Measurements from ENCODE around the gene HADHA.
"Not testable (repeated sequence)": the region's sequence is repeated elsewhere in the genome, so short reads cannot be mapped to it uniquely, and the experiment has no call there.

HADHA gene

DNA sequence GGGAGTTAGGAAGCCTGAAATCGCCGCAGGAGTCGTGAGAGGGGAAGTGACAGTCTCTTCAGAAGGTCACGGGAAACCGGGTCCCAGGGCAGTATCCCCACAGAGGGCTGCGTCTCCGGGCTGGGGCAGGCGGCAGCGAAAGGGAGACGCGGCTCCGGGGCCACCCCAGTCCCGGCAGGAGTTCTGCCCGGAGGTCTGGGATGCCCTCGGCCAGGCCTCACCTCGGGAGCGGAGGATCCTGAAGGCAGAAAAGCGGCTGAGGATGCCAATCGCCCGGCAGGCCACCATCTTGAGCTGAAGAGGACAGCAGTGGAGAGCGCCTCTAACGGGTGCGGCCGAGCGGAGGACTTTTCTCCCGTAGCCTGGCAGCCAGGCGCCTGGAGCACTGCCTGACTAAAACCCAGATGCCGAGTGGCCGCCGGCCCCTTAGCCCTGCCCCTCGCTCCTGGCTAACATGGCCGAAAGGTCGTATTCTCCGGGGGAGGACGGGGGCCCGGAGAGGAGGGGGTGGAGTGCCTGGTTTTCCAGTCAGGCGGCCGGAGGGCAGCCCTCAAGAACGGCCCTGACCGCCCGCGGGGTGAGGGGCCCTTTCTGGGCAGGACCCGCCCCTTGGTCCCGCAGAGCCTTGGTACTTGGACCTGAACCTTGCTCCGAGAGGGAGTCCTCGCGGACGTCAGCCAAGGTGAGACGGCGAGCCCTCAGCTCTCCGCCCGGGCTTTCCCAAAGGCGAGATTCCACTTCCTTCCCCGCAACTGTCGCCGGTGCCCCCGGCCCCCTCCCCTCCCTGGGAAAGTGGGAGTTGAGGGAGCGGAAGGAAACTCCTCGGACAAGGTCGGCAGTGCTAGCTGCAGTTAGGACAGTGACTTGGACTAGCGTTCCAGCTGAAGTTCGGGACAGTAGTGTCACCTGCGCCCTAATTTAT lies at the start of gene HADHA, which contains the start of gene HADHB:
TSS of gene HADHA (minus strand) at position 324 of the 922 bp plus-strand sequence. CDS start at position 288, 36 bp downstream.
TSS of gene HADHB (plus strand) at position 631 of the 922 bp plus-strand sequence. CDS start 9,316 bp downstream, outside the sequence.
- H3K4me3 ChIP-seq (ENCODE audit: low read depth, low read length): peak within 1 kb of the TSS; percentile 99
- peak; percentile 58 for DNase-seq (ENCODE audit: low read depth)

DNA sequence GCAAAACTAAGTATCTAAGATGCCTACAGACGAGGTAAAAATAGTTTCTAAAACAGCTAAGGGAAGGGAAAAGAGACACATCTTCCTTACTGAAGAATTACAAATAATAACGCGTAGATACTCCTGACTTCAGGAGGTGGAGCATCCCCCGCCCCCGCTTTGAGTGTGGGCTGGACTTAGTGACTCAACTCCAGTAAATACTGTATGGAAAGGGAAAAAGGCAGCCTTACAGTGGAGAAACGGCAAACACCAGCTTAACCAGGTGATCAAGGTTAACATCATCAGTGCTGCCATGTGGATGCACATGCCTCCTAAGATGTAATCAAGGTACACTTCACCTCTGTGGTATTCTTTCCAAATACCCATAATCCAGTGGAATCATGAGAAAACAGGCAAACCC lies 48.2 kb upstream of the HADHA start:
- H3K4me3 ChIP-seq (ENCODE audit: low read depth, low read length): no peak overlapping the region
- no peak for DNase-seq (ENCODE audit: low read depth)

DNA sequence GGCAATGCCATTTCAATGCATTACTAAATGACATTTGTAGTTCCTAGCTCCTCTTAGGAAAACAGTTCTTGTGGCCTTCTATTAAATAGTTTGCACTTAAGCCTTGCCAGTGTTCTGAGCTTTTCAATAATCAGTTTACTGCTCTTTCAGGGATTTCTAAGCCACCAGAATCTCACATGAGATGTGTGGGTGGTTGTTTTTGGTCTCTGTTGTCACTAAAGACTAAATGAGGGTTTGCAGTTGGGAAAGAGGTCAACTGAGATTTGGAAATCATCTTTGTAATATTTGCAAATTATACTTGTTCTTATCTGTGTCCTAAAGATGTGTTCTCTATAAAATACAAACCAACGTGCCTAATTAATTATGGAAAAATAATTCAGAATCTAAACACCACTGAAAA lies 45.6 kb upstream of the HADHA start:
- H3K4me3 ChIP-seq (ENCODE audit: low read depth, low read length): no peak overlapping the region
- no peak for DNase-seq (ENCODE audit: low read depth)

DNA sequence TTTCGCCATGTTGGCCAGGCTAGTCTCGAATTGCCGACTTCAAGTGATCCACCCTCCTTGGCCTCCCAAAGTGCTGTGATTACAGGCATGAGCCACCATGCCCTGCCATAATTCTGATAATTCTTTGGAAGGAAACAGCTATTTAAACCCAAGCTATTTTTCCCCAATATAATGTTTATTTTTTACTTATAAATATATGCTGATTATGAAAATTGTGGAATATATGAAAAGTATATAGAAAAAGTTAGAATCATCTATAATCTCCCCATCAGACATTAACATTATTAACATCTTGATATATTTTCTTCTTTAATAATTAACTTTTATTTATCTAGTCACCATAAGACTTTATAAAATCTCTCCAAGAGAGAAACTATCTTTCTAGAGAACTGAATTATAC lies 41.5 kb upstream of the HADHA start:
- no peak overlapping the region for H3K4me3 ChIP-seq (ENCODE audit: low read depth, low read length)
- DNase-seq (ENCODE audit: low read depth): no peak

DNA sequence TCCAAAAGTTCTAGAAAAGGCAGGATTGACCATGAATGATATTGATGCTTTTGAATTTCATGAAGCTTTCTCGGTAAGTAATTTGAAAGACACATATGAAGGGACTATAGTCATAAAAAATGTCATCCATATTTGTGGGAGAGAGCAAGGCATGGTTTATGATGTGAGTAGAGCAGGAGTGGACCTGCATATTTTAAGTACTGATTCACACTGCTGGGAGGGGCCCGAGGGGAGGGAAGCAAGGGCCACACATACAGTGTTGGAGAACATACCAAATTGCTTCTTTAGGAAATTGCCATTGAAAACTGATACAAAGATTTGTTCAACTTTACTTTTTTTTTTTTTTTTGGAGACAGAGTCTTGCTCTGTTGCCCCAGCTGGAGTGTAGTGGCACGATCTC lies 39.7 kb upstream of the HADHA start:
- H3K4me3 ChIP-seq (ENCODE audit: low read depth, low read length): no peak overlapping the region
- no peak for DNase-seq (ENCODE audit: low read depth)

DNA sequence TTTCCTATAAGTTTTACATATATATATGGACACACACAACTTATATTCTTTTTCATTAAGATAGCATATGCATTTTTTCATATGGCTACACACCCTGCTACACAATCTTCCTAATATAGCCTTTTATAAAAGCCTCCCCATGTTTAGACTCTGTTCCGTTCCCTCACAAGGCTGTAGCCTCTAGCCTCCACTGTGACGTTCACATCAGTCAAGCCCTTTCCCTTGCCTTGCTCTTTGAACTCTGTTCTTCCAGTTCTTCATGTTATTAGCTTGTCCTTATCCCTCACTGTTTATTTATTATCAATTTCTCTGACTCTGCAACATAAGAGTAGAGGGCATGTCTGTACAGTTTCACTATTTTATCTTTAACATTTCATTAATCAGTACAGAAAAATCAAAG lies 39.2 kb upstream of the HADHA start:
- no peak overlapping the region for H3K4me3 ChIP-seq (ENCODE audit: low read depth, low read length)
- DNase-seq (ENCODE audit: low read depth): no peak

DNA sequence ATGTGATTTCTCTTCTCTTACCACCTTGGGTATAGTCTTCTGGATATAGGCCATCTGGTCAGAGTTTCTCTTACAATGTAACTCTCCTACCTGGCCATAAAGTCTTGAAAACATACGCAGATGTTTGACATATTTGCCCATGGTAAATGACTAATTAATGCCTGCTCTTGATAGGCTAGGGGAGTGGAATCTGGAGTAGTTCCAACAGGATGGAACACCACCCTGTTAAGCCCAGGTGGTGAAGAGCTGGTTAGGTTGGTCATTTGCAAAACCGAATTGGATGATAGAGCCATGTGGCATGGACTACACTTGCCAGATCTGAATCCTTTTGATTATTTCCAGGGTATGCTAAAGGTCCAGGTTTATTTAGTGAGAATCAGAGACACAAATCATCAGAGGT lies 36.8 kb upstream of the HADHA start:
- no peak overlapping the region for H3K4me3 ChIP-seq (ENCODE audit: low read depth, low read length)

DNA sequence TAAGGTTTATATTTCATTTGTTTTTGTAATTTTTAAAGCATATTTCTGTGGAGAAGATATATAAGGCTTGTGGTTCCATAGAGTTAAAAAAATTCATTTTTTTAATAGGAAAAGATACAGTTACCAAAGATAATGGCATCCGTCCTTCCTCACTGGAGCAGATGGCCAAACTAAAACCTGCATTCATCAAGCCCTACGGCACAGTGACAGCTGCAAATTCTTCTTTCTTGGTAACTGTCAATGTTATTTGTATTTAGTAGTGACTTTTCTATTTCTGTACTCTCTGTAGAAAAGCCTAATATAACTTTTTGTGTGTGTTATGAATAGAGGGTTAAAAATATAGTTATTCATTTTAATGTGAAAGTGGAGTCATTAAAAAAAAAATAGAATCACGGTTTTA lies 35.5 kb upstream of the HADHA start:
- H3K4me3 ChIP-seq (ENCODE audit: low read depth, low read length): no peak overlapping the region
- no peak for DNase-seq (ENCODE audit: low read depth)

More for the DNA sequence above, 36.8 kb upstream of the HADHA start:
- no peak for DNase-seq (ENCODE audit: low read depth)

DNA sequence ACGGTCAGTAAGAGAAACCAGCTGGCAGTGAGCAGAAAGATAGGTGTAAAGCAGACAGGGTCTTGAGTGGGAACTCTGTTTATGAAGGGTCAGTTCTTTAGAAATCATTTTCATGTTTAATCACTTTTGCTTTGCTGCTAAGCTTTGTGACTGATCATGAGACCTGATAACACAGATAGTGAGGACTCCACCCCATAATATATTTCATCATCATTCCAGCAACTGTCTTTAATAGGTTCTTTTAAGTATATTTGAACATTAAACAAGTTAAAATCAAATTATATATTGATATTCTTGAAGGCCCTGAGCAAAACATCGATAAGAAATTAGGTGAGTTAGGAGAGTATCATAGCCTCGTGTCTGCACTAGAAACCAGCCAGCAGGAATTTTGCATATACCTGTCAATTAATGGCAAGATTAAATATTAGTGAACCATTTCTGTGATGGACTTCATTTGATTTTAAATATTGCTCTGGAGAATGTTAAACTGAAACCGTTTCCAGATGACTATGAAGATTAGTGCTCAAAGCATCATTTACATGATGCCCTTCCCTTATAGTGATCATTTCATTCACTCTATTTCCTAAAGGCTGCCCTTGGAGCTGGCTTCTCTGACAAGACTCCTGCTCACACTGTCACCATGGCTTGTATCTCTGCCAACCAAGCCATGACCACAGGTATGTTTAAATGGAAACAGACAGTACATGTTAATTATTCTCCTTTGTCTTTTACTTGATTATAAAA lies 32.2 kb upstream of the HADHA start:
- DNase-seq (ENCODE audit: low read depth): no peak

DNA sequence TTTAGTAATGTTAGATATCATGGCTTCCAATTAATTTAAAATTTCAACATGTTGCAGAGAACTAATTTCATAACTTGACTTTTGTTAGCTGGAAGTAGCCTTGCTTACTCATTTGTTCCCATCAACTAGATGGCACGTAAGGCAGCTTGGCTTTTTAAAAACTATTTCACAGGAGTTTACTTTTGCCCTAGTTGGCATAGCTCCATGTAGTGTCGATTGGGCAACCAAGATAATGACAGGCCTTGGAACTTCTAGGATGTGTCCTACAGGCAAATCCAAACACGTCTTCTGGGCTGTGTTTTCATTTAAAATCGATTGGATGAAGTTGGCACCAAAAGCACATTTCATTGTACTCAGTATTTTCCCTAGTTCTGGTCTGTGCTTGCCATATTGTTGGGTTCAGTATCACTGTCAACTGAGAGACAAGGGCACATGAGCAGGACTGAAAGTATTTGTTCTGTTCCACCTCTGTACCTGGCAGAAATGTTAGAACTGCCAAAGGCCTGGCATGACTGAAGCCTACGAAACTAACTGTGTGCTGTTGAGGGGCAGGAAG lies 29.7 kb upstream of the HADHA start:
- no peak overlapping the region for H3K4me3 ChIP-seq (ENCODE audit: low read depth, low read length)
- peak; percentile 79 for DNase-seq (ENCODE audit: low read depth)

More for the DNA sequence above, 32.2 kb upstream of the HADHA start:
- no peak overlapping the region for H3K4me3 ChIP-seq (ENCODE audit: low read depth, low read length)

DNA sequence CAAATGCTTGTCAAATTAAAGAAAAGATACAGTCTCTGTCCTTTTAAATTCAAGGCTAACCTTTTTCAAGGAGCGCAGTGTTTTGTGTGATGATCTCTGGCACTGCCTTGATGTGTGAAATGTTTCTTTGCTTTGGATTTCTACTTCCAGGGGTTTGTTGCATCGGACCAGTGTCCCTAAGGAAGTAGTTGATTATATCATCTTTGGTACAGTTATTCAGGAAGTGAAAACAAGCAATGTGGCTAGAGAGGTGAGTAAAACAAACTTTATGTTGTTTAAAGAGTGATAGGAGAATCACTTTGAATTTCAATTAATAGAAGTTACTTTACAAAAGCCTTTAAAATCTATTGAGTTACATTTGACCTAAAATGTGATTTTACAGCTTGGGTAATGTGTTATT lies 29.1 kb upstream of the HADHA start:
- peak; percentile 9 for DNase-seq (ENCODE audit: low read depth)
- H3K4me3 ChIP-seq (ENCODE audit: low read depth, low read length): no peak overlapping the region

DNA sequence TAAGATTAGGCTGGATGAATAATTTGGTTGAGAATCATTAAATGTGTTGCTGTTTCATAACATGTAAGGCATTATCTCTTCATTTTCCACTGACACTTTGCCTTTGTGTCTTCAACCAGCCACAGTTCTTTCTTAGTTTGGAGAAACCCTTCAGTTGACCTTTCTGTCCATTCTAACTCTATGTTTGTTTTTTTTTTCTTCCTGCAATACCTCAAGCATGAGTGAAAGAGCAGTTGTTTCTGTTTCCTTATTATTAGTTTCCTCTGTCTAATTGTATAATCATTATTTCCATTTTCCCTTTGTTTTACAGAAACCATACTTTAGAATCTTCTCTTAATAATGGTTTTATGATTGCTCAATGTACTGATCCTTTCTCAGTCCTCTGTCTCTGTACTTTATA lies 25.9 kb upstream of the HADHA start:
- H3K4me3 ChIP-seq (ENCODE audit: low read depth, low read length): no peak overlapping the region
- DNase-seq (ENCODE audit: low read depth): no peak

DNA sequence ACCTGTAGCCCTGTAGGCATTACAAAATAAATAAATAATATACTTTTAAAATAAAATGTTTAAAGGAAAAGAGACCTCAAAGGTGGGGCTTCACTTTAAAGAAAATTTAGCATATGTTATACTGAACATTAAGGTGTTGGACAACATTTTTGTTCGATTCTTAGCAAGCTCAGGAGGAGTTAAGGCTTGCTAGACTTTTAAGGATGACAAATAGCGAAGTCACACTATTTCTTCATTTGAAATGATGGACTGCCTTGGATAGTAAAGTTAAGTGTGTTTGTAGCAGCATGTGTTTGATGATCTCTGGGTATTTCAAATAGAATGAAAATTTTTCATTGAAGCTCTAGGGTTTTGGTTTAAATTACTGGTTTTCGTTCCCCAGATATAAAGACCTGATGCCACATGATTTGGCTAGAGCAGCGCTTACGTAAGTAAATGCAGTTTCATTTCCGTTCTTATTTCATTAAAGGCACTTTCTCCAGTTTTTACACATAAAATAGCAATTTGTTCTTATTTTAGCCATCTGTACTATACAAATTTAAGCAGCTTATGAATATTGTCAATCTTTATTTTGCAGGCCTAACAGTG lies 25.2 kb upstream of the HADHA start:
- H3K4me3 ChIP-seq (ENCODE audit: low read depth, low read length): no peak overlapping the region
- no peak for DNase-seq (ENCODE audit: low read depth)

DNA sequence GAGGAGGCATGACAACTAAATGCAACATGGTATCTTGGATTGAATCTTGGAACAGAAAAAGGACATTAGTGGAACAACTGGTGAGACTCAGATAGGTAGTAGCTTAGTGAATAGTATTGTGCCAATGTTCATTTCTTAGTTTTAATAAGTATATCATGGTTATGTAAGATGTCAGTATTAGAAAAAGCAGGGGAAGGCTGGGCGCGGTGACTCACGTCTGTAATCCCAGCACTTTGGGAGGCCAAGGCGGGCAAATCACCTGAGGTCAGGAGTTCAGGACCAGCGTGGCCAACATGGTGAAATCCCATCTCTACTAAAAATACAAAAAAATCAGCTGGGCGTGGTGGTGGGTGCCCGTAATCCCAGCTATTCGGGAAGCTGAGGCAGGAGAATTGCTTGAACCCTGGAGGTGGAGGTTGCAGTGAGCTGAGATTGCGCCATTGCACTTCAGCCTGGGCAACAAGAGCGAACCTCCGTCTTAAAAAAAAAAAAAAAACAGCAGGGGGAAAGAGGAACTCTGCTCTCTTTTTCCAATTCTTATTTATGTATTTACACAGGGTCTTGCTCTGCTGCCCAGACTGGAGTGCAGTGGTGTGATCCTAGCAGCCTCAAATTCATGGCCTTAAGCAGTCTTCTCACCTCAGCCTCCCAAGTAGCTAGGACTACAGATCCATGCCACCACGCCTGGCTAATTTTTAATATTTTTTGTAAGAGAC lies 24.4 kb upstream of the HADHA start:
- DNase-seq (ENCODE audit: low read depth); H3K4me3 ChIP-seq (ENCODE audit: low read depth, low read length): not testable (repeated sequence)

DNA sequence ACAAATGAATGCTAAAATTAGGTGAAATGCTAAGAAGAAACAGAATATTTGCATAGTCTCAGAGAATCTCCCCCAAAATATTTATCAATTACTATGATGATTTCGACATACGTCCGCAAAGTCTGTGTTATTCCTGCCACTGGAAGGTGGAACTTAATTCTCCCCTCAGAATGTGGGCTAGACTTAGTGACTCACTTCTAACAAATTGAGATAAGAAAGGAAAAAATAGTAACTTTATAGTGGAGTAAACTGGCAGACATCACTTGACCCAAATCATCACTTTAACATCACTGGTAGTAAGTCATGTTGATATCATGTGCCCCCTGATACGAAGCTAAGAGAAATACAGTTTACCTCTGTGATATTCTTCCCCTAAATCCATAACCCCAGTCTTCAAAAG lies 23.8 kb upstream of the HADHA start:
- no peak overlapping the region for H3K4me3 ChIP-seq (ENCODE audit: low read depth, low read length)
- DNase-seq (ENCODE audit: low read depth): no peak

DNA sequence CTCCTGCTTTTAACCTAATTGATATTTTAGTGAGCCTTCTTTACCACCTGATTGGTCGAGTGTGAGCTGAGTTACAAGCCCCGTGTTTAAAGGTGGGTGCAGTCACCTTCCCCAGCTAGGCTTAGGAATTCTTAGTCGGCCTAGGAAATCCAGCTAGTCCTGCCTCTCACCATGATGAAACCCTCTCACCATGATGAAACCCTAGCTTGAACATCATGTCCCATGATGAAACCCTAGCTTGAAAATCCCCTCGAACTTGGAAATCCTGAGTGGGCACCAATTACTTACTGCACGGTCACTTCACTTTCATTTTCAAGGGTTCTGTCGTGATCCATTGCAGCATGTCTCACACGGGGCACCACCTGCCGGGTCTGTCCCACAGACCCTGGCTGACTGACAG lies 14.4 kb upstream of the HADHA start:
- not testable (repeated sequence) for DNase-seq (ENCODE audit: low read depth); H3K4me3 ChIP-seq (ENCODE audit: low read depth, low read length)

DNA sequence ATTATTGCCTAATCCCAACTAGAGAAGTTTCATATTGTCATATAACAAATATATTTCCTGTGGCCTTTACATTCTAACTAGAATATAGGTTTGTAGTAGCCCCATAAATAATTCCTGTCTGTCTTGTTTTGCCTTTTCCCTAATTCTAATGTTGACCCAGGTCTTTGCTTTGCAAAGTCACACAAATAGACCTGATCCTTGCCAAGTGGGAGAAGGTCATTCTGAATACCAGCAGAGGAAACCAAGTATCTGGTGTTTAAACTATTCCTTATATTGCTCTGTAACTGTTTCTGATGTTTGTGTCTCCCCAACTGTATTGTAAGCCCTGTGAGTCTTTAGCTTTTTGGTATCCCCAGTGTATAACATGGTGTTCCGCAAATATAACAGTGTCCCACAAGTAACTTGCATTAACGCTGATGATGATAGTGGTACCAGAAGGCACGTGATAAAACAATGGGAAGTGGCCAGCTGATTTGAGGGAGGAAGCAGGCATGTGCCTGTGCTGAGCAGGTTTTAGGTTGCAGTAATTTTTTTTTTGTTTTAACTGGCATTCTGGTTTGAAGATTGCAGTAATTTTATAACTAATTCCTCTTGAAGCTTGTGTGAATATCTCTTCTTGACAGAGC lies 11.4 kb upstream of the HADHA start:
- H3K4me3 ChIP-seq (ENCODE audit: low read depth, low read length): no peak overlapping the region
- no peak for DNase-seq (ENCODE audit: low read depth)

DNA sequence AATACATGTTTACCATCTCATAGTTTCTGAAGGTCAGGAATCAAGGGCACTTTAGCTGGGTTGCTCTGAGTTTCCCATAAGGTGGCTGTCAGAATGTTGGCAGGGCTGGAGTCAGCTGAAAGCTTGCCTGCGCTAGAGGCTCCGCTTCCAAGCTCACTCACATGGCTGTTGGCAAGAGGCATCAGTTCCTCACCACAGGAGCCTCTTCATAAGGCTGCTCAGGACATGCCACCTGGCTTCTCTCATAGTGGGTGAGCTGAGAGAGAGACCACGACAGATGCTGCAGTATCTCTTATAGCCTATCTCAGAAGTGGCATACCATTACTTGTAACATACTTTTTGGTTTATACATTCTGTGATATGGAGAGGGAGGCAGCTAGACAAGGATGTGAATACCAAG lies 7.5 kb upstream of the HADHA start:
- no peak overlapping the region for H3K4me3 ChIP-seq (ENCODE audit: low read depth, low read length)
- DNase-seq (ENCODE audit: low read depth): no peak

DNA sequence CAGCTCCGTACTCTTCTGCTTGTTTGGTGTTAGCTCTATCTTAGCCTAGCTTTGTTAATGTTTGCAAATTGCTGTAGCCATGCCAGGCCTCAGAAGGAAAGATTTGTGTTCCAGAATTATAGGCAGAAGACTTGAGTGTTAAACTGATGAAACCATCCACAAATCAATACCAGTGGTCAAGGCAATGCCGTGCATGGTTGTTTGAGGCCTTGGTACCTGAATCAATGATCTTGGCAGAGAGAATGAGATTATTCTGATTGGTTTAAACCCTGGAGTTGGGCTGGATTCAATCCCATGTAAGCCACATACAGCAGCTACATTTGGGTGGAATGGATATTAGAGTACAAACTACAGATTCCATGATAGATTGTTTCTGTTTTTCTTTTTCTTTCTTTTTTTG lies 5.2 kb upstream of the HADHA start:
- no peak for DNase-seq (ENCODE audit: low read depth)
- no peak overlapping the region for H3K4me3 ChIP-seq (ENCODE audit: low read depth, low read length)

Measured in skeletal muscle cell (primary cell).